GM23338 (cell line): ENCODE measurements around the gene VAPB. TPM values are rescaled to one million over a fixed set of nuclear protein-coding genes. Genes with fewer than 3 reads are reported as not detected.

ENCODE experiments used
- ATAC-seq: fragments of 200-7000 bp; cut with Tn5 transposase; 3 replicates; pipeline ENCODE4 v1.9.1; 2020
- DNase-seq: peaks from one replicate; pipeline ENCODE4 v3.0.0-alpha.2; 2015; ENCODE audit warnings: low spot score
- H2AFZ ChIP-seq: fragments of 200-600 bp; sonication (generic); 2 replicates; pipeline ENCODE4 v1.8.0; 2016; ENCODE audit warnings: antibody characterized with exemption, mild to moderate bottlenecking, moderate library complexity
- H3F3A ChIP-seq: fragments of 200-600 bp; sonication (generic); replicated peaks from 2 replicates; pipeline ENCODE4 v1.8.0; 2017; ENCODE audit warnings: antibody characterized with exemption, mixed run types, low read depth
- H3K27ac ChIP-seq: fragments of 200-600 bp; sonication (generic); 2 replicates; pipeline ENCODE4 v1.6.1; 2016; ENCODE audit warnings: low read depth
- H3K27me3 ChIP-seq: fragments of 200-600 bp; sonication (generic); 2 replicates; pipeline ENCODE4 v1.8.0; 2016; ENCODE audit warnings: mild to moderate bottlenecking, mixed run types, moderate library complexity; ENCODE audit not compliant: insufficient read depth
- H3K36me3 ChIP-seq: fragments of 200-600 bp; sonication (generic); 2 replicates; pipeline ENCODE4 v1.8.0; 2016; ENCODE audit warnings: mild to moderate bottlenecking; ENCODE audit not compliant: insufficient read depth
- H3K4me1 ChIP-seq: fragments of 200-600 bp; sonication (generic); 2 replicates; pipeline ENCODE4 v1.8.0; 2016; ENCODE audit warnings: mild to moderate bottlenecking, moderate library complexity; ENCODE audit not compliant: insufficient read depth
- H3K4me2 ChIP-seq: fragments of 200-600 bp; sonication (generic); 2 replicates; pipeline ENCODE4 v1.7.1; 2017; ENCODE audit warnings: mixed run types
- H3K4me3 ChIP-seq: fragments of 200-600 bp; sonication (generic); 2 replicates; pipeline ENCODE4 v1.6.1; 2016; ENCODE audit warnings: mixed run types
- H3K79me2 ChIP-seq: fragments of 200-600 bp; sonication (generic); replicated peaks from 2 replicates; pipeline ENCODE4 v1.8.0; 2017; ENCODE audit warnings: mild to moderate bottlenecking; ENCODE audit not compliant: insufficient read depth
- H3K9me2 ChIP-seq: fragments of 200-600 bp; sonication (generic); 2 replicates; pipeline ENCODE4 v1.8.0; 2017; ENCODE audit not compliant: insufficient read depth
- H4K20me1 ChIP-seq: fragments of 200-600 bp; sonication (generic); replicated peaks from 2 replicates; pipeline ENCODE4 v1.8.0; 2017; ENCODE audit warnings: mild to moderate bottlenecking; ENCODE audit not compliant: insufficient read depth
- H3K27ac Mint-ChIP-seq: 2 replicates; pipeline ENCODE4 v1.8.0; 2020; ENCODE audit warnings: inconsistent platforms, mild to moderate bottlenecking, moderate library complexity, mixed read lengths
- H3K27me3 Mint-ChIP-seq: 3 replicates; pipeline ENCODE4 v1.8.0; 2022; ENCODE audit warnings: low read depth, mild to moderate bottlenecking, moderate library complexity, mixed read lengths, inconsistent platforms; ENCODE audit not compliant: insufficient read depth, poor library complexity
- H3K36me3 Mint-ChIP-seq: 3 replicates; pipeline ENCODE4 v1.8.0; 2021; ENCODE audit warnings: low read depth, mild to moderate bottlenecking, inconsistent platforms, moderate library complexity, mixed read lengths
- H3K4me1 Mint-ChIP-seq: 3 replicates; pipeline ENCODE4 v1.8.0; 2020; ENCODE audit warnings: mild to moderate bottlenecking, inconsistent platforms, mixed read lengths
- H3K4me3 Mint-ChIP-seq: 3 replicates; pipeline ENCODE4 v1.8.0; 2021; ENCODE audit warnings: moderate library complexity, mild to moderate bottlenecking, inconsistent platforms, mixed read lengths
- H3K9me3 Mint-ChIP-seq: 3 replicates; pipeline ENCODE4 v1.8.0; 2020; ENCODE audit warnings: moderate library complexity, mild to moderate bottlenecking, inconsistent platforms, mixed read lengths
- CREB1 ChIP-seq: fragments of 250-450 bp; sonication (Bioruptor Pico); IDR thresholded peaks from 2 replicates; pipeline ENCODE4 v1.5.0; 2020; ENCODE audit warnings: low read depth, mild to moderate bottlenecking, moderate library complexity
- ETS1 ChIP-seq: IDR thresholded peaks from 2 replicates; pipeline ENCODE4 v1.6.1; 2016; ENCODE audit warnings: antibody characterized with exemption
- JUNB ChIP-seq: IDR thresholded peaks from one replicate; pipeline ENCODE4 v1.6.1; 2016; ENCODE audit warnings: antibody characterized with exemption; ENCODE audit not compliant: unreplicated experiment
- REST ChIP-seq: IDR thresholded peaks from one replicate; pipeline ENCODE4 v1.6.1; 2018; ENCODE audit warnings: antibody characterized with exemption; ENCODE audit not compliant: unreplicated experiment
- ZNF114 ChIP-seq: fragments of 250-450 bp; sonication (Bioruptor Pico); IDR thresholded peaks from 2 replicates; pipeline ENCODE4 v1.5.0; 2020; ENCODE audit warnings: mild to moderate bottlenecking, moderate library complexity
- ZNF331 ChIP-seq: fragments of 250-450 bp; sonication (Bioruptor Pico); IDR thresholded peaks from 2 replicates; pipeline ENCODE4 v1.5.0; 2020; ENCODE audit warnings: low read depth, mild to moderate bottlenecking, moderate library complexity
- polyA plus RNA-seq: library from polyadenylated mRNA; unstranded; fragments of >200 nt; fragmentation: Nextera tagmentation; extraction: Ambion mirVana; gene quantifications from 2 replicates; pipeline ENCODE4 v1.2.1, GENCODE V29; 2016
- total RNA-seq: library from RNA; depleted of rRNA; stranded (reverse); fragments of >200 nt; shearing (Covaris generic); gene quantifications from 2 replicates; pipeline ENCODE4 v1.2.3, GENCODE V29; 2014
- TF ChIP-seq, protein P1 (sequence below), 2 experiments: fragments of 200-600 bp in 1 of 2; sonication (generic) in 1 of 2; conservative IDR thresholded peaks; 2 replicates each; pipeline versions ENCODE4 v1.5.1 to v1.6.1; 2016 to 2017; ENCODE audit warnings: antibody characterized with exemption in 2 of 2, low read depth in 2 of 2, mild to moderate bottlenecking in 2 of 2, moderate library complexity in 1 of 2
- TF ChIP-seq, protein P2 (sequence below): fragments of 250-450 bp; sonication (Bioruptor Pico); IDR thresholded peaks from 2 replicates; pipeline ENCODE4 v1.5.0; 2020; ENCODE audit warnings: mild to moderate bottlenecking, moderate library complexity

VAPB gene
- total and polyA plus RNA-seq, 2 experiments from 2014 or later, result 18.8 to 22.9 TPM

DNA sequence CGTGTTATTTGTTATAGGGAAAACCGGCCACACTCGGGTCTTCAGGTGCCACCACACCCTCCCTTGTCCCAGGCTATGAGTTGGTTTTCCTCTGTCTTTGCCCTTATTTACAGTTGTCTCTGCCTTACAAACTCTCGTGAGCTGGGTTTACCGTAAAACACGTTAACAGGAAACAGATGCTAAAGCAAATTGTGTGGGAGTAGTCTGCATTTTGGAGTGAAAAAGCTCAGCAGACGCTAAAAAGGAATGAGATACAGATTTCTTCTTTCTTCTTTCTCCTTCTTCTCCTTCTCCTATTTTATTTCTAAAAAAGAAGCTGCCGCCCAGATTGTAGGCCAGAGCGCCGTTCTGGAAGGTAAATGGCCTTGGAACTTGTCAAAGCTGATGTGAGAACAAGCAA lies 74.2 kb downstream of the VAPB start:
- H3K4me3 Mint-ChIP-seq, result no peak overlapping the region
- Histone ChIP-seq H3K36me3 (no peaks in the 10 kb centered on the region), H4K20me1 (no peaks in the 10 kb centered on the region), H2AFZ (no peak overlapping the region), H3K27me3 (no peaks in the 10 kb centered on the region), H3K4me2 (no peak overlapping the region), H3F3A (no peaks in the 10 kb centered on the region), H3K4me1 (no peaks in the 10 kb centered on the region), H3K4me3 (no peak overlapping the region), H3K27ac (no peak overlapping the region), H3K9me2 (no peaks in the 10 kb centered on the region), H3K79me2 (no peaks in the 10 kb centered on the region)
- TF ChIP-seq ZNF114 (CRISPR knock-in tag) (no peak), ZNF331 (no peak)
- peaks cover 10% of the 10 kb centered on the region for H3K4me1 Mint-ChIP-seq
- peaks cover 10% of the 10 kb centered on the region; the same call in 2 of the 3 replicates for H3K36me3 Mint-ChIP-seq
- DNase-seq (no peak), ATAC-seq (no peak)
- H3K9me3 Mint-ChIP-seq, result peaks cover 8% of the 10 kb centered on the region; the same call in 1 of the 3 replicates
- peaks cover 22% of the 10 kb centered on the region for H3K27me3 Mint-ChIP-seq
- no peak overlapping the region for H3K27ac Mint-ChIP-seq

- Histone ChIP-seq H3K4me2 (no peak overlapping the region), H3K79me2 (no peaks in the 10 kb centered on the region), H3K36me3 (no peaks in the 10 kb centered on the region), H3F3A (no peaks in the 10 kb centered on the region), H4K20me1 (no peaks in the 10 kb centered on the region), H3K27ac (no peak overlapping the region), H3K9me2 (no peaks in the 10 kb centered on the region), H3K27me3 (no peaks in the 10 kb centered on the region), H3K4me3 (no peak overlapping the region), H3K4me1 (no peaks in the 10 kb centered on the region), H2AFZ (no peak overlapping the region)
- peaks cover 10% of the 10 kb centered on the region; the same call in 2 of the 3 replicates for H3K36me3 Mint-ChIP-seq
- TF ChIP-seq JUNB (no peak), ZNF331 (no peak), ETS1 (no peak), REST (no peak), CREB1 (no peak)
- TF ChIP-seq, protein P1, sequence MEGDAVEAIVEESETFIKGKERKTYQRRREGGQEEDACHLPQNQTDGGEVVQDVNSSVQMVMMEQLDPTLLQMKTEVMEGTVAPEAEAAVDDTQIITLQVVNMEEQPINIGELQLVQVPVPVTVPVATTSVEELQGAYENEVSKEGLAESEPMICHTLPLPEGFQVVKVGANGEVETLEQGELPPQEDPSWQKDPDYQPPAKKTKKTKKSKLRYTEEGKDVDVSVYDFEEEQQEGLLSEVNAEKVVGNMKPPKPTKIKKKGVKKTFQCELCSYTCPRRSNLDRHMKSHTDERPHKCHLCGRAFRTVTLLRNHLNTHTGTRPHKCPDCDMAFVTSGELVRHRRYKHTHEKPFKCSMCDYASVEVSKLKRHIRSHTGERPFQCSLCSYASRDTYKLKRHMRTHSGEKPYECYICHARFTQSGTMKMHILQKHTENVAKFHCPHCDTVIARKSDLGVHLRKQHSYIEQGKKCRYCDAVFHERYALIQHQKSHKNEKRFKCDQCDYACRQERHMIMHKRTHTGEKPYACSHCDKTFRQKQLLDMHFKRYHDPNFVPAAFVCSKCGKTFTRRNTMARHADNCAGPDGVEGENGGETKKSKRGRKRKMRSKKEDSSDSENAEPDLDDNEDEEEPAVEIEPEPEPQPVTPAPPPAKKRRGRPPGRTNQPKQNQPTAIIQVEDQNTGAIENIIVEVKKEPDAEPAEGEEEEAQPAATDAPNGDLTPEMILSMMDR (conservative IDR thresholded peaks at IDR 0.05; ENCODE audit: low read depth in 2 of 2), result no peak
- TF ChIP-seq, protein P2, sequence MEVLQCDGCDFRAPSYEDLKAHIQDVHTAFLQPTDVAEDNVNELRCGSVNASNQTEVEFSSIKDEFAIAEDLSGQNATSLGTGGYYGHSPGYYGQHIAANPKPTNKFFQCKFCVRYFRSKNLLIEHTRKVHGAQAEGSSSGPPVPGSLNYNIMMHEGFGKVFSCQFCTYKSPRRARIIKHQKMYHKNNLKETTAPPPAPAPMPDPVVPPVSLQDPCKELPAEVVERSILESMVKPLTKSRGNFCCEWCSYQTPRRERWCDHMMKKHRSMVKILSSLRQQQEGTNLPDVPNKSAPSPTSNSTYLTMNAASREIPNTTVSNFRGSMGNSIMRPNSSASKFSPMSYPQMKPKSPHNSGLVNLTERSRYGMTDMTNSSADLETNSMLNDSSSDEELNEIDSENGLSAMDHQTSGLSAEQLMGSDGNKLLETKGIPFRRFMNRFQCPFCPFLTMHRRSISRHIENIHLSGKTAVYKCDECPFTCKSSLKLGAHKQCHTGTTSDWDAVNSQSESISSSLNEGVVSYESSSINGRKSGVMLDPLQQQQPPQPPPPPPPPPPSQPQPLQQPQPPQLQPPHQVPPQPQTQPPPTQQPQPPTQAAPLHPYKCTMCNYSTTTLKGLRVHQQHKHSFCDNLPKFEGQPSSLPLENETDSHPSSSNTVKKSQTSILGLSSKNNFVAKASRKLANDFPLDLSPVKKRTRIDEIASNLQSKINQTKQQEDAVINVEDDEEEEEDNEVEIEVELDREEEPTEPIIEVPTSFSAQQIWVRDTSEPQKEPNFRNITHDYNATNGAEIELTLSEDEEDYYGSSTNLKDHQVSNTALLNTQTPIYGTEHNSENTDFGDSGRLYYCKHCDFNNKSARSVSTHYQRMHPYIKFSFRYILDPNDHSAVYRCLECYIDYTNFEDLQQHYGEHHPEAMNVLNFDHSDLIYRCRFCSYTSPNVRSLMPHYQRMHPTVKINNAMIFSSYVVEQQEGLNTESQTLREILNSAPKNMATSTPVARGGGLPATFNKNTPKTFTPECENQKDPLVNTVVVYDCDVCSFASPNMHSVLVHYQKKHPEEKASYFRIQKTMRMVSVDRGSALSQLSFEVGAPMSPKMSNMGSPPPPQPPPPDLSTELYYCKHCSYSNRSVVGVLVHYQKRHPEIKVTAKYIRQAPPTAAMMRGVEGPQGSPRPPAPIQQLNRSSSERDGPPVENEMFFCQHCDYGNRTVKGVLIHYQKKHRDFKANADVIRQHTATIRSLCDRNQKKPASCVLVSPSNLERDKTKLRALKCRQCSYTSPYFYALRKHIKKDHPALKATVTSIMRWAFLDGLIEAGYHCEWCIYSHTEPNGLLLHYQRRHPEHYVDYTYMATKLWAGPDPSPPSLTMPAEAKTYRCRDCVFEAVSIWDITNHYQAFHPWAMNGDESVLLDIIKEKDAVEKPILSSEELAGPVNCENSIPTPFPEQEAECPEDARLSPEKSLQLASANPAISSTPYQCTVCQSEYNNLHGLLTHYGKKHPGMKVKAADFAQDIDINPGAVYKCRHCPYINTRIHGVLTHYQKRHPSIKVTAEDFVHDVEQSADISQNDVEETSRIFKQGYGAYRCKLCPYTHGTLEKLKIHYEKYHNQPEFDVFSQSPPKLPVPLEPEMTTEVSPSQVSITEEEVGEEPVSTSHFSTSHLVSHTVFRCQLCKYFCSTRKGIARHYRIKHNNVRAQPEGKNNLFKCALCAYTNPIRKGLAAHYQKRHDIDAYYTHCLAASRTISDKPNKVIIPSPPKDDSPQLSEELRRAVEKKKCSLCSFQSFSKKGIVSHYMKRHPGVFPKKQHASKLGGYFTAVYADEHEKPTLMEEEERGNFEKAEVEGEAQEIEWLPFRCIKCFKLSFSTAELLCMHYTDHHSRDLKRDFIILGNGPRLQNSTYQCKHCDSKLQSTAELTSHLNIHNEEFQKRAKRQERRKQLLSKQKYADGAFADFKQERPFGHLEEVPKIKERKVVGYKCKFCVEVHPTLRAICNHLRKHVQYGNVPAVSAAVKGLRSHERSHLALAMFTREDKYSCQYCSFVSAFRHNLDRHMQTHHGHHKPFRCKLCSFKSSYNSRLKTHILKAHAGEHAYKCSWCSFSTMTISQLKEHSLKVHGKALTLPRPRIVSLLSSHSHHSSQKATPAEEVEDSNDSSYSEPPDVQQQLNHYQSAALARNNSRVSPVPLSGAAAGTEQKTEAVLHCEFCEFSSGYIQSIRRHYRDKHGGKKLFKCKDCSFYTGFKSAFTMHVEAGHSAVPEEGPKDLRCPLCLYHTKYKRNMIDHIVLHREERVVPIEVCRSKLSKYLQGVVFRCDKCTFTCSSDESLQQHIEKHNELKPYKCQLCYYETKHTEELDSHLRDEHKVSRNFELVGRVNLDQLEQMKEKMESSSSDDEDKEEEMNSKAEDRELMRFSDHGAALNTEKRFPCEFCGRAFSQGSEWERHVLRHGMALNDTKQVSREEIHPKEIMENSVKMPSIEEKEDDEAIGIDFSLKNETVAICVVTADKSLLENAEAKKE (CRISPR knock-in tag), result no peak
- no peak for ATAC-seq
- H3K27me3 Mint-ChIP-seq, result peaks cover 19% of the 10 kb centered on the region
- no peak overlapping the region for H3K27ac Mint-ChIP-seq
- no peak for DNase-seq
- peaks cover 5% of the 10 kb centered on the region; the same call in 1 of the 3 replicates for H3K4me1 Mint-ChIP-seq
- H3K9me3 Mint-ChIP-seq, result peaks cover 8% of the 10 kb centered on the region; the same call in 1 of the 3 replicates
- H3K4me3 Mint-ChIP-seq, result no peak overlapping the region
Observed at GRCh38 chr20:58464838-58465237, 75.8 kb downstream of the VAPB start.
